Immature natural killer cell (primary cell): ENCODE measurements around the gene LINGO3. TPM values are rescaled to one million over a fixed set of nuclear protein-coding genes. Genes with fewer than 3 reads are reported as not detected.

Experiments
- DNase-seq, 3 donors: peaks; one replicate each; pipeline ENCODE4 v3.0.0; 2022; ENCODE audit warnings: mixed read lengths in 1 of 3
- H3K27ac Mint-ChIP-seq, 6 donors: one replicate each; pipeline ENCODE4 v1.8.0; 2020; ENCODE audit warnings: mixed read lengths in 6 of 6, mild to moderate bottlenecking in 5 of 6, inconsistent platforms in 4 of 6, moderate library complexity in 3 of 6
- H3K27me3 Mint-ChIP-seq, 3 donors: one replicate each; pipeline ENCODE4 v1.8.0; 2020 to 2021; ENCODE audit warnings: low read depth in 3 of 3, mild to moderate bottlenecking in 3 of 3, mixed read lengths in 3 of 3, moderate library complexity in 3 of 3, inconsistent platforms in 1 of 3
- H3K36me3 Mint-ChIP-seq, 3 donors: one replicate each; pipeline ENCODE4 v1.8.0; 2020; ENCODE audit warnings: mixed read lengths in 3 of 3, inconsistent platforms in 2 of 3, mild to moderate bottlenecking in 2 of 3
- H3K4me1 Mint-ChIP-seq, 2 donors: one replicate each; pipeline ENCODE4 v1.8.0; 2020; ENCODE audit warnings: inconsistent platforms in 2 of 2, mild to moderate bottlenecking in 2 of 2, mixed read lengths in 2 of 2, moderate library complexity in 1 of 2
- H3K4me3 Mint-ChIP-seq, 5 donors: one replicate each; pipeline ENCODE4 v1.8.0; 2020; ENCODE audit warnings: mild to moderate bottlenecking in 5 of 5, mixed read lengths in 5 of 5, inconsistent platforms in 3 of 5, moderate library complexity in 3 of 5
- H3K9me3 Mint-ChIP-seq, 6 donors: one replicate each; pipeline ENCODE4 v1.8.0; 2020; ENCODE audit warnings: mild to moderate bottlenecking in 6 of 6, mixed read lengths in 6 of 6, inconsistent platforms in 4 of 6, moderate library complexity in 3 of 6
- polyA plus RNA-seq, 3 donors: library from polyadenylated mRNA; unstranded; fragments of 300-500 nt; fragmentation: Illumina TruSeq; gene quantifications; one replicate each; pipeline ENCODE4 v1.2.3, GENCODE V29; 2021

The LINGO3 gene
- polyA plus RNA-seq, 3 donors from 2014 or later = 2.7 to 13.2 (median 2.7) TPM

DNA sequence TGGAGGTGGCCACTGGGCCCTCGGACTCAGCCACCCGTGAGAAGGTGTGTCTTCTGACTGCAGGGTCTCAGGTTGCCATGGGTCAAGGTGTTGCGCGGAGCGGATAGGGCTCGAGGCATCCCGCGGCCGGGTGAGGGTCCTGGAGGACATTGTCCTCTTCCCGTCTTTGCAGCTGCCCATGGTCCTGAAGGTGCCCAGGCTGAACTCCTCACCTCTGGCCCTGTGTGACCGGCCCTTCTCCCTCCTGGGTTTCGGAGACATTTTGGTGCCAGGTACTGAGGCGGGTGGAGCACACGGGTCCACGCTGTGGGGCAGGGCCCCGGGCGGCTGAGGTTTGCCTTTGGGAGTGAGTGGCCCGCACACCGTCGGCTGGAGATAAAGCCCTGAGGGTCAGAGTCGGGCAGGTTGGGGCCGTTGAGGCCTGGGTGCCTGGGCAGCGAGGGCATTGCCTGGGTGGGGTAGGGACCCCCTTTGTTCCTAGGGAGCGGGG, 36.5 kb upstream of the LINGO3 start:
- H3K27ac Mint-ChIP-seq = no peak overlapping the region
- no peak overlapping the region for H3K4me3 Mint-ChIP-seq
- no peaks in the 10 kb centered on the region for H3K4me1 Mint-ChIP-seq
- H3K27me3 Mint-ChIP-seq = no peaks in the 10 kb centered on the region
- peaks cover 0 to 4% (median 0%) of the 10 kb centered on the region in 3 donors for H3K36me3 Mint-ChIP-seq
- no peaks in the 10 kb centered on the region for H3K9me3 Mint-ChIP-seq
- no peak for DNase-seq

DNA sequence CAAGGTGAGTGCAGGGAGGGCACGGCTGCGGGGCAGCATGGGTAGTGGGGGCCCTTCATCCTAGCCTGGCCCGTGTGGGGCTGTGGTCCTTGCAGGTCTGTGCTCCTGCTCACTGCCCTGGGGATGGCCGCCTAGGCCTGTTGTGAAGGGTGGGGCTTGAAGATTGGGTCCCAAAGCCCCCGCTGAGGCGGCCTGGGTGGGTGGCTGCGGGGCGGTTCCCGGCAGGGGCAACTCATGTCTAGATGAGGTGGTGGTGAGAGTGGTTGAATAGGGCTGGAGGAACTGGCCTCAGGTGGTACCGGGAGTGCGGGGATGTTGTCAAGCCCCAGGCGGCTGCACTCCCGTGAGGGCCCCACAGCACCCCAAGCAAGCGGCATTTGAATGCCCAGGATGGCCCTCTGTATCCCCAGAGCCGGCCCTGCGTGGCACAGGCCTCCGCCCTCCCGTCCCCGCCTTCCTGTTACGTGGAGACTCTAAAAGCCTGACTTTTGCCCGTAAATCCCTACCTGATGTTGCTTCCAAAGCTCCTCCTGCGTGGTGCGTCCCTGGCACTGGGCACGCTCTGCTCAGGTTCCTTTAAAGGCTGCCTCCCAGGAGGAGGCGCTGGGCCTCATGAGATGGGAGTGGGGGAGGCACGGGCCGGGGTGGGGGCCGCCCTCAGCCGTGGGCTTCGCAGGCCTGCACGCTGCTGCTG, 35.5 kb upstream of the LINGO3 start:
- no peak overlapping the region for H3K27ac Mint-ChIP-seq
- H3K4me3 Mint-ChIP-seq = no peak overlapping the region
- no peak for DNase-seq
- no peaks in the 10 kb centered on the region for H3K27me3 Mint-ChIP-seq
- H3K4me1 Mint-ChIP-seq = no peaks in the 10 kb centered on the region
- peaks cover 0 to 4% (median 0%) of the 10 kb centered on the region in 3 donors for H3K36me3 Mint-ChIP-seq
- H3K9me3 Mint-ChIP-seq = no peaks in the 10 kb centered on the region

DNA sequence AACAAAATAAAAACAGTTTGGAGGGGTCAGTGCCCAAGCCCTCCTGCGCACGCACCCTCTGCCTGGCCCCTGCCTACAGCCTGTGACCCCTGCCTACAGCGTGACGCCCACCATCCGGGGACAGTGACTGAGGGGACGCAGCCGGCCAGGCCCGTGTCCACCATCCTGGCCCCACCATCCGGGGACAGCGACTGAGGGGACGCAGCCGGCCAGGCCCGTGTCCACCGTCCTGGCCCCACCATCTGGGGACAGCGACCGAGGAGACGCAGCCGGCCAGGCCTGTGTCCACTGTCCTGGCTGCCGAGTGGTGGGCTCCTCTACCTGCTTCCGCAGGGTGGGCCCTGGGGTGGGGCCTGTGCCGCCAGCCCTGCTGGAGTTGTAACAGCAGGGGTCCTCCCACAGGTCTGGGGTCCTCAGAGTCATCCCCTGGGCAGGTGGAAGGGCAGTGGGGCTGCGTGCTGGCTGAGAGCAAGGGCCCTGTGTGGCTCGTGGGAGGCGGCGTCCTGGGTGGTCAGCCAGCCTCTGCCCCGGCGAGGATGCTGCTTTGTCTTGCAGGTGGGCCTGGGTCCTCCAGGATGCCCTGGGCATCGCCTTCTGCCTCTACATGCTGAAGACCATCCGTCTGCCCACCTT, 34.8 kb upstream of the LINGO3 start:
- H3K27ac Mint-ChIP-seq = no peak overlapping the region
- no peaks in the 10 kb centered on the region for H3K27me3 Mint-ChIP-seq
- DNase-seq = no peak
- peaks cover 0 to 4% (median 0%) of the 10 kb centered on the region in 3 donors for H3K36me3 Mint-ChIP-seq
- H3K4me3 Mint-ChIP-seq = no peak overlapping the region
- no peaks in the 10 kb centered on the region for H3K4me1 Mint-ChIP-seq
- H3K9me3 Mint-ChIP-seq = no peaks in the 10 kb centered on the region

DNA sequence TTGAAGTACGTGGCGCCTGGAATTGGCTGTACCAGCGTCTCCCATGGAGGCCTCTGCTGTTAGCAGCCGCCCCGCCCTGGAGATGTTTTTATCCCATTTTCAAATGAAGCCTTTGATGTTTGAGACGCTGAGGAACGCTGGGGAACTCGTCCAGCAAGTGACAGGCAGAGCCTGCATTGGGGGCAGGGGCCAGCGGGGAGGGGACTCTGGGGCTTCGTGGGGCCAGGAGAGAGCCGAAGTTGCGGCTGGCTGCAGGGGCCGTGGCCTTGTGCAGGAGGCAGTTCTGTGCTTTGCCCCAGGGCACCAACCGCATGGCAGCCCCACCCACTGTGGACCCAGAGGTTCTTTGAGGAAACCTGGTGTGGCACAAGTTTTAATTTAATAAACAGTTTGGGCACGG, 34.0 kb upstream of the LINGO3 start:
- no peak for DNase-seq
- no peak overlapping the region for H3K27ac Mint-ChIP-seq
- H3K4me3 Mint-ChIP-seq = no peak overlapping the region
- peaks cover 0 to 4% (median 0%) of the 10 kb centered on the region in 3 donors for H3K36me3 Mint-ChIP-seq
- H3K9me3 Mint-ChIP-seq = no peaks in the 10 kb centered on the region
- no peaks in the 10 kb centered on the region for H3K27me3 Mint-ChIP-seq
- H3K4me1 Mint-ChIP-seq = peaks cover 0 to 2% of the 10 kb centered on the region in 2 donors

DNA sequence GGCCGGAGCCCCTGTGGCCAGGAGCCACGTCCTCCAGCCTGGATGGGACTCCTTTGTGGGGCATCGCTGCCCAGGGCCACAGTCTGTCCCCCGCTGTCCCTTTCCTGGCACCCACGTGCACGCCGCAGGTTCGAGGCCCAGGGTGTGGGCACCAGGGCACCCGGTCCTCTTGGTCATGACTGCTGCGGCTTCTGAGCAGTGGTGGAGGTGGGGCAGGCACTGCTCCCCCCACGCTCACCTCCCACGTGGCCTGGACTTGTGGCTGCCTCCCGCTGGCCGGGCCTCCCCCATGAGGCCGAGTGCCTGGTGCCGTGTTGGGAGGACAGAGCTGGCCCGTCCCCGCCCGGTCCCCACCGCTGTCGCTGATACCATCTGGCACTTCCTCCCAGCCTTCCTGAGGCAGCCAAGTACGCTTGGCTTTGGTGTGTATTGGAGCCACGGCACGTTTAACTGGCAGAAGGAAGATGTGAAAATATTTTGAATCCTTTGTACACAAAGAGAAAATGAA, 33.3 kb upstream of the LINGO3 start:
- no peak for DNase-seq
- peaks cover 3 to 4% of the 10 kb centered on the region in 2 donors for H3K4me1 Mint-ChIP-seq
- H3K4me3 Mint-ChIP-seq = no peak overlapping the region
- no peak overlapping the region for H3K27ac Mint-ChIP-seq
- H3K9me3 Mint-ChIP-seq = no peaks in the 10 kb centered on the region
- peaks cover 0 to 4% (median 2%) of the 10 kb centered on the region in 3 donors for H3K36me3 Mint-ChIP-seq
- H3K27me3 Mint-ChIP-seq = peaks cover 0 to 2% (median 0%) of the 10 kb centered on the region in 3 donors

DNA sequence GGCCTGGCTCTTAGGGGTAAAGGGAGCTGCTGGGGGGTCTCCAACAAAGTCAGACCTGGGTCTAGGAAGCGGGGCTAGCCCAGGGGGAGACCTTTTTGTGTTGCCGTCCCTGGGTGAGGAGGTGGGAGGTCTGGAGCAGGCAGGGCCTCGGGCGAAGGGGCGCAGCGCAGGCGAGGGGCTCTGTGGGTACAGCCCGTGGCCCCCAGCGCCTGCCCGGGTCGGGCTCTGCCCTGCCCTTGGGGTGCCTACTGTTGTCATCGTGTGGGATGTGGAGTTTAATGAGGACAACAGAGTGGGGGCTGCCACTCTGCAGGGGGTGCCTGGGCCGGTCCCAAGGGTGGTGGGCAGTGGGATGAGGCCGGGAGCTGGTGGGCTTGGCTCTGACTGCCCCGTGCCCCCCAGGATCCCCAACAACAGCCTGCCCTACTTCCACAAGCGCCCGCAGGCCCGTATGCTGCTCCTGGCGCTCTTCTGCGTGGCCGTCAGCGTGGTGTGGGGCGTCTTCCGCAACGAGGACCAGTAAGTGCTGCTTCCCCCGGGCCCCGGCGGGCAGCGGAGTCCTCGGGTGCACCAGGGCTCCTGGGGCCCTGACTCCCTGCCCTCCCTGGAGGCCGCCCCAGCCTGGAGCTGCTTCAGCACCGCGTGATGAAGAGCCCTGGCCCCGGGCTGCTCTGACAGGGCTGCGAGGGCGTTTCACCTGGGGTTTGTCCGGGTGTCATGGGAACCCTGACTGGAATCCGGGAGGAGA, 32.7 kb upstream of the LINGO3 start:
- peaks cover 0 to 2% (median 0%) of the 10 kb centered on the region in 3 donors for H3K27me3 Mint-ChIP-seq
- H3K36me3 Mint-ChIP-seq = peaks cover 0 to 5% (median under 1%) of the 10 kb centered on the region in 3 donors
- H3K27ac Mint-ChIP-seq = no peak overlapping the region
- no peaks in the 10 kb centered on the region for H3K9me3 Mint-ChIP-seq
- H3K4me1 Mint-ChIP-seq = peaks cover 9 to 11% of the 10 kb centered on the region in 2 donors
- H3K4me3 Mint-ChIP-seq = no peak overlapping the region
- DNase-seq = no peak

DNA sequence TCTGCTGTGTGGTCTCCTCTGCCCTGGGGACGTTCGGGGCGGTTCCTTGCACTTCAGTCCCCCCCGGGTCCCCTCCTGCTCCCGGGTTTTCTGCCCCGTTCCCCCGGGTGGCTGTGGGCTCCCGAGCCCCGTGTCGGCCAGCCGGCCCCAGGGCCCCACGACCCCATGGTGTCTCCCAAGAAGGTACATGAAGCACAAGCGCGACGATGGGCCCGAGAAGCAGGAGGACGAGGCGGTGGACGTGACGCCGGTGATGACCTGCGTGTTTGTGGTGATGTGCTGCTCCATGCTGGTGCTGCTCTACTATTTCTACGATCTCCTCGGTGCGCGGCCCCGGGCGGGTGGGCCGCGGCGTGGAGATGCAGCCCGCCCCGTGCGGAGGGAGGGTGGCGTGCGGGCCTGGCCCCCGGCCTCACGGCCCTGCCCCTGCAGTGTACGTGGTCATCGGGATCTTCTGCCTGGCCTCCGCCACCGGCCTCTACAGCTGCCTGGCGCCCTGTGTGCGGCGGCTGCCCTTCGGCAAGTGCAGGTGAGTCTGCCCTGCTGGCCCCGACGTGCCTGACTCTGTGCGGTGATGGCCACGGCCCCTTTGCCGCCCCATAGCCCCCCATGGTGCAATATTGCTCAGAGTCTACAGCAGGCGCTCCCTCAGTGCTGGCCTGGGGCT, 31.8 kb upstream of the LINGO3 start:
- H3K27ac Mint-ChIP-seq = no peak overlapping the region
- no peak overlapping the region for H3K4me3 Mint-ChIP-seq

DNA sequence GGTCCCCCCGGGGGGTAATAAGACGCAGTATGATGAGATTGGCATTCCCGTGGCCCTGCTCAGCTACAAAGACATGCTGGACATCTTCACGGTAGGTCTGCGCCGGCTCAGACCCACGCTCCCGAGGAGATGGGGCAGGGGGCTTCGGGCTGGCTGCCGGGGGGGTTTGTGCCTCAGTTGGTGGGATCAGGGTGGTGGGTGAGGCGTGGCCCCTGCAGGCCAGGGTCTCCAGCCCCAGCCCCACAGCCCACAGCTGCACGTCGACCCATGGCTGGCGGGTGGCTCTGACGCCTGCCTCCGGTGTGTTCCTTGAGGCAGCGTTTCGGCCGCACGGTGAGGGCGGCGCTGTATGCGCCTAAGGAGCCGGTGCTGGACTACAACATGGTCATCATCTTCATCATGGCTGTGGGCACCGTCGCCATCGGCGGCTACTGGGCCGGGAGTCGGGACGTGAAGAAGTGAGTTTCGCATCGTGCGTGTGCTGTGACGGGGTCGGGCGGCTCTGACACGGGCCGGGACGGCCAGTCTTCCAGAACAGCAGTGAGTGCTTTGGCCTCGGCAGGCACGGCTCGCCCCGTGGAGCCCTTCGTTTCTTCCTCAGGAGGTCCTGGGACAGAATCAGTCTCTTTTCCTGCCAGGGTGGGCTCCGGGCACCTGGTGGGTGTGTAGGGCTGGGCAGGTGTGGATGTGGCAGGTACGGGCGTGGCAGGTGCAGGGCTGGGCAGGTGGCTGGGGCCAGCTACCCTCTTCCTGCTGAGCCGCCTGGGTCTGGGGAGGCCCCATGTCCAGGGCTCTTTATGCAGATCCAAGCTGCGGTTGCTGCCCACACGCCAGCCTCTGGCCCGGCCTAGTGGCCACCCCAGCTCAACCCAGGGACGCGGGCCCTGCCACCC, 31.0 kb upstream of the LINGO3 start:
- no peak overlapping the region for H3K27ac Mint-ChIP-seq
- no peak for DNase-seq
- no peak overlapping the region for H3K4me3 Mint-ChIP-seq
- H3K36me3 Mint-ChIP-seq = peaks cover 0 to 5% (median 0%) of the 10 kb centered on the region in 3 donors
- H3K4me1 Mint-ChIP-seq = peaks cover 11% of the 10 kb centered on the region in 2 donors
- peaks cover 0 to 2% (median 0%) of the 10 kb centered on the region in 3 donors for H3K27me3 Mint-ChIP-seq
- no peaks in the 10 kb centered on the region for H3K9me3 Mint-ChIP-seq

More for the DNA sequence above, 31.8 kb upstream of the LINGO3 start:
- H3K9me3 Mint-ChIP-seq = no peaks in the 10 kb centered on the region
- peaks cover 11% of the 10 kb centered on the region in 2 donors for H3K4me1 Mint-ChIP-seq
- peaks cover 0 to 5% (median 0%) of the 10 kb centered on the region in 3 donors for H3K36me3 Mint-ChIP-seq
- no peak for DNase-seq
- peaks cover 0 to 2% (median 0%) of the 10 kb centered on the region in 3 donors for H3K27me3 Mint-ChIP-seq

DNA sequence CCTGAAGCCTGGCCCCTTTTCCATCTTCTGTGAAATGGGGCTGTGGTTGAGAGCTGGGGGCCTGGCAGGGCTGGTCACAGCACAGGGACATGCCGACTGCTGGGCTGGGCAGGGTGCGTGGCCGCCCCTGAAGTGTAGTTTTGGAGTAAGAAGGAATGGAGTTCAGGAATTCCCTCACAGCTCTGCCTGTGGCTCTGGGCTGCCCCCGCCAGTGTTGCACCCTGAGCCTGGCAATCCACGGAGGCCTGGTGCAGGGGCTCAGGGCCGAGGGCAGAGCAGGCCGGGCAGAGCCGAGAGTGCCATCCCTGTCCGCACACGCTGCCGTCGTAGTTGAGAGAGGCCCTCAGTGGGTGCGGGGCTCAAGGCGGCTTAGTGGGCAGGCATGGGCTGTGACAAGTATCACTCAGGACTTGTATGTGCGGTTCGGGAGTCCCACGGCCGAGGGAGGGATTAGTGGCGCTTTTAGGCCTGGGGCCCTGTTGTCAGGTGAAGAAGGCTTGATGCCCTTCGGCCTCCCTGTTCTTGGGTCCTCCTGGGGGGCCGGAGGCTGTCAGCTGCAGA, 30.2 kb upstream of the LINGO3 start:
- Mint-ChIP-seq H3K4me1 (peaks cover 11% of the 10 kb centered on the region in 2 donors), H3K36me3 (peaks cover 0 to 5% (median 0%) of the 10 kb centered on the region in 3 donors), H3K4me3 (no peak overlapping the region), H3K27ac (no peak overlapping the region), H3K27me3 (peaks cover 0 to 2% (median 0%) of the 10 kb centered on the region in 3 donors), H3K9me3 (no peaks in the 10 kb centered on the region)
- DNase-seq = no peak

DNA sequence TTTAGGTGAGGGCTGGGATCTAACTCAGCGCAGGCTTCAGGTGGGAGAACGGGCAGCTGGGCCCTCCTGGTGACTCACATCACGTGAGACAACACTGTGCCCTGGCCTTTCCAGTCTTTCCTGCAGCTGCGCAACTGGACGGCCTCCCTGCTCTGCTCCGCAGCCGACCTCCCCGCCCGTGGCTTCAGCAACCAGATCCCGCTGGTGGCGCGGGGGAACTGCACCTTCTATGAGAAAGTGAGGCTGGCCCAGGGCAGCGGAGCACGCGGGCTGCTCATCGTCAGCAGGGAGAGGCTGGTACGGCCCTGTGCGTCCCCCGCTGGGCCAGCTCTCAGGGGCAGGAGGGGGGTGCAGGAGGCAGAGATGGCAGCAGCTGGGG, 29.4 kb upstream of the LINGO3 start:
- Mint-ChIP-seq H3K4me1 (peaks cover 11 to 12% of the 10 kb centered on the region in 2 donors), H3K4me3 (no peak overlapping the region), H3K27ac (no peak overlapping the region), H3K36me3 (peaks cover 0 to 5% (median 0%) of the 10 kb centered on the region in 3 donors), H3K9me3 (no peaks in the 10 kb centered on the region), H3K27me3 (peaks cover 0 to 2% (median 0%) of the 10 kb centered on the region in 3 donors)
- DNase-seq = no peak

DNA sequence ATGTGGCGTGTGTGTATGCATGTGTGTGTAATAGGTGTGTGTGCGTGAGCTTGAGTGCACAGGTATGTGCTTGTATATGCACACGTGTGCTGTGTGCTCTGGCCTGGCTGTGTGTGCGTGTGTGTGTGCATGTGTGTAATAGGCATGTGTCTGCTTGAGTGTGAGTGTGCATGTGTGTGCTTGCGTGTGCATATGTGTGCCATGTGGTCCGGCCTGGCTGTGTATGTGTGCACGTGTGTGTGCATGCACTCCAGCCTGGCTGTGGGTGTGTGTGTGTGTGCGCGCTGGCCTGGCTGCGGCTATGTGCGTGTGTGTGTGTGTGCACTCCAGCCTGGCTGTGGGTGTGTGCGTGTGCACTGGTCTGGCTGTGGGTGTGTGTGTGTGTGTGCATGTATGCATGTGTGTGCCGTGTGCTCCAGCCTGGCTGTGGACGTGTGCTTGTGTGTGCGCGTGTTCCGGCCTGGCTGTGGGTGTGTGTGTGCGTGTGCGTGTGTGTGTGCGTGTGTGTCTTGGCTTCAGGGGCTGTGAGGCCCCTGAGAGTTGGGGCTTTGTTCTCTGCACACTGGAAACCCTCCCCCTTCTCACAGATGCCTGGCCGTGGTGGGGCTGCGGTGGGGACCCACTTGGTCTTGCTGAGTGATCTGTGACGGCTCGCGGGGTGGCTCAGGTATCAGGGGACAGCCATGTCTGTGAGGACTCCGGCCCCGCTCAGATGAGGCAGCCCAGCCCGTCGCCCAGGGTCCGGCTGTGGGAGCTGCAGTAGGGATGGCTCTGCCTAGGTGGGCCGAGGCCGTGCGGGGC, 28.8 kb upstream of the LINGO3 start:
- DNase-seq = no peak
- no peak overlapping the region for H3K4me3 Mint-ChIP-seq
- H3K4me1 Mint-ChIP-seq = peaks cover 11 to 17% of the 10 kb centered on the region in 2 donors

DNA sequence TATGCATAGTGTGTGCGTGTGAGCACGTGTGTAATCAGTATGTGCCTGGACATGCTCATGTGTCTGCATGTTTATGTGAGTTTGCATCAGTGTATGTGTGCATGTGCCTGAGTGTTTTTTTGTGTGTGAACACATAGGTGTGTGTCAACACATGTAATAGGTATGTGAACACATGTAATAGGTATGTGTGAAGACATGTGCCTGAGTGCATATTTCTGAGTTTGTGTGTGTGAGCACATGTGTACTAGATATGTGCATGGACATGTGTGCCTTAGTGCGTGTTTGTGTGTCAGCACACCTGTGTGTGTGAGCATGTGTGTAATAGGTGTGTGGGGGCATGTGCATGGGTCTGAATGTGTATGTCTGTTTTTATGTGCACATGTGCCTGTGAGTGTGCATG, 27.9 kb upstream of the LINGO3 start:
- Mint-ChIP-seq H3K4me1 (peaks cover 11 to 20% of the 10 kb centered on the region in 2 donors), H3K27me3 (peaks cover 0 to 2% (median 0%) of the 10 kb centered on the region in 3 donors), H3K4me3 (no peak overlapping the region), H3K27ac (peak overlapping the region in 5 of 6 donors; percentile 8 to 75 (median 32)), H3K9me3 (no peaks in the 10 kb centered on the region), H3K36me3 (peaks cover 0 to 5% (median 0%) of the 10 kb centered on the region in 3 donors)
- DNase-seq = no peak

More for the DNA sequence above, 28.8 kb upstream of the LINGO3 start:
- Mint-ChIP-seq H3K27ac (peak overlapping the region in 2 of 6 donors; percentile 36 to 64), H3K36me3 (peaks cover 0 to 5% (median 0%) of the 10 kb centered on the region in 3 donors), H3K27me3 (peaks cover 0 to 2% (median 0%) of the 10 kb centered on the region in 3 donors), H3K9me3 (no peaks in the 10 kb centered on the region)
